Uterus (tissue), 2 donors: ENCODE measurements around the gene HSPA12A.

Source experiments
- POLR2A ChIP-seq, 2 donors: fragments of 450-650 bp; IDR thresholded peaks; one replicate each; pipeline ENCODE4 v1.6.1; 2016; ENCODE audit warnings: antibody characterized with exemption in 2 of 2, mild to moderate bottlenecking in 1 of 2, moderate library complexity in 1 of 2
- TF ChIP-seq, protein P1 (sequence below), 4 experiments: fragments of 200-600 bp in 2 of 4; fragments of 450-650 bp in 2 of 4; sonication (generic) in 2 of 4; IDR thresholded peaks; one replicate each; pipeline ENCODE4 v1.5.1; 2016 to 2019; ENCODE audit warnings: antibody characterized with exemption in 4 of 4, mild to moderate bottlenecking in 2 of 4, moderate library complexity in 1 of 4

DNA sequence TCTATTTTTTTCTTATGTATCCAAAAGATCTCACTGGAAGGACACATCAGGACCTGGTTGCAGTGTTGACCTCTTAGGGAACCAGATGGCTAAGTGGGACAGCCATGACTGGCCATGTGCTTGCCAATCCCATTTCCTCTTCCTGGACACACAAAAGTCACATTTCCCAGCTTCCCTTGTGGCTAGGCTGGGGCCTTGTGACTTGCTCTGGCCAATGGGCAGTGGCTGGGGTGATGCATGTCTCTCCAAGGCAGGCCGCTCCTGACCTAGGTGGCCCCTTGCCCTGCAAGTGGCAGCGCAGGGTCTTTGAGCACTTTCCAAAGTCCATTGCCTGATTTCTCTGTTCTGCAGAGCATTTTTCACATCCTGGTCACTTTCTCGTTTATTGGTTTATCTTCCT is 41.7 kb upstream of the HSPA12A start:
- TF ChIP-seq, protein P1, sequence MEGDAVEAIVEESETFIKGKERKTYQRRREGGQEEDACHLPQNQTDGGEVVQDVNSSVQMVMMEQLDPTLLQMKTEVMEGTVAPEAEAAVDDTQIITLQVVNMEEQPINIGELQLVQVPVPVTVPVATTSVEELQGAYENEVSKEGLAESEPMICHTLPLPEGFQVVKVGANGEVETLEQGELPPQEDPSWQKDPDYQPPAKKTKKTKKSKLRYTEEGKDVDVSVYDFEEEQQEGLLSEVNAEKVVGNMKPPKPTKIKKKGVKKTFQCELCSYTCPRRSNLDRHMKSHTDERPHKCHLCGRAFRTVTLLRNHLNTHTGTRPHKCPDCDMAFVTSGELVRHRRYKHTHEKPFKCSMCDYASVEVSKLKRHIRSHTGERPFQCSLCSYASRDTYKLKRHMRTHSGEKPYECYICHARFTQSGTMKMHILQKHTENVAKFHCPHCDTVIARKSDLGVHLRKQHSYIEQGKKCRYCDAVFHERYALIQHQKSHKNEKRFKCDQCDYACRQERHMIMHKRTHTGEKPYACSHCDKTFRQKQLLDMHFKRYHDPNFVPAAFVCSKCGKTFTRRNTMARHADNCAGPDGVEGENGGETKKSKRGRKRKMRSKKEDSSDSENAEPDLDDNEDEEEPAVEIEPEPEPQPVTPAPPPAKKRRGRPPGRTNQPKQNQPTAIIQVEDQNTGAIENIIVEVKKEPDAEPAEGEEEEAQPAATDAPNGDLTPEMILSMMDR (IDR thresholded peaks at IDR 0.05), result no peak
- TF ChIP-seq POLR2A (IDR thresholded peaks at IDR 0.05), result no peak
